Heart right ventricle (tissue), 16 donors: ENCODE results near the gene TEKT2. TPM values are rescaled to one million over a fixed set of nuclear protein-coding genes. Genes with fewer than 3 reads are reported as not detected.

Source experiments
- ATAC-seq, 8 donors: fragments of 200-7000 bp; cut with Tn5 transposase; one replicate each; pipeline ENCODE4 v1.9.1; 2020; ENCODE audit warnings: mild to moderate bottlenecking in 8 of 8, moderate library complexity in 8 of 8, moderate number of reproducible peaks in 1 of 8
- DNase-seq, 2 donors: peaks; one replicate each; pipeline ENCODE4 v3.0.0-alpha.2; 2020
- H3K27ac ChIP-seq, 10 donors: fragments of 200-600 bp; sonication (generic) in 2 of 10; one replicate each; pipeline versions ENCODE4 v1.5.0 to v1.8.0; 2020 to 2022; ENCODE audit warnings: mild to moderate bottlenecking in 3 of 10
- H3K27me3 ChIP-seq, 7 donors: fragments of 200-600 bp; one replicate each; pipeline ENCODE4 v1.8.0; 2021 to 2022; ENCODE audit warnings: mild to moderate bottlenecking in 2 of 7
- H3K36me3 ChIP-seq, 9 donors: fragments of 200-600 bp; sonication (generic) in 1 of 9; one replicate each; pipeline versions ENCODE4 v1.5.0 to v1.8.0; 2020 to 2022; ENCODE audit warnings: mild to moderate bottlenecking in 2 of 9
- H3K4me1 ChIP-seq, 9 donors: fragments of 200-600 bp; sonication (generic) in 1 of 9; one replicate each; pipeline versions ENCODE4 v1.5.0 to v1.8.0; 2020 to 2022; ENCODE audit warnings: mild to moderate bottlenecking in 4 of 9
- H3K4me3 ChIP-seq, 10 donors: fragments of 200-600 bp; sonication (generic) in 2 of 10; one replicate each; pipeline versions ENCODE4 v1.5.0 to v1.8.0; 2020 to 2022; ENCODE audit warnings: mild to moderate bottlenecking in 7 of 10, moderate library complexity in 2 of 10
- H3K9me3 ChIP-seq, 11 donors: fragments of 200-600 bp in 10 of 11; sonication (generic) in 2 of 11; one replicate each; pipeline versions ENCODE4 v1.5.0 to v1.8.0; 2013 to 2022; ENCODE audit warnings: mild to moderate bottlenecking in 2 of 11, control low read depth in 1 of 11, moderate library complexity in 1 of 11
- CTCF ChIP-seq, 9 donors: fragments of 200-600 bp; sonication (generic) in 2 of 9; IDR thresholded peaks; one replicate each; pipeline versions ENCODE4 v1.5.0 to v1.8.0; 2021 to 2022; ENCODE audit warnings: antibody characterized with exemption in 9 of 9, mild to moderate bottlenecking in 5 of 9, moderate library complexity in 1 of 9
- WGBS, 2 donors: extraction: QIAGEN DNeasy Blood & Tissue Kit; methylation state at CpG; one replicate each; pipeline ENCODE4 v1.1.7; 2013; ENCODE audit warnings: inconsistent platforms in 1 of 2; 5-methylcytosine and 5-hydroxymethylcytosine counted together
- intact Hi-C, 10 donors: fragments of 100-400 bp; cut with DNase I; formaldehyde crosslinking; loops; one replicate each; pipeline versions ENCODE4 v1.11.1 to v1.14.2; 2022
- polyA plus RNA-seq, 2 donors: library from polyadenylated mRNA; stranded (reverse); fragments of 200-250 nt; gene quantifications; one replicate each; pipeline ENCODE4 v1.2.3, GENCODE V29; 2013
- total RNA-seq, 10 donors: library from RNA; stranded (reverse); fragmentation: NEBNext Ultra II Directional in 3 of 10; extraction: Animal tissue kit (Norgen Biotek cat#: 25700) in 3 of 10; gene quantifications; one replicate each; pipeline versions ENCODE4 v1.2.1 to v1.2.4, GENCODE V29; 2021 to 2023
- donor health status: Arrhythmogenic right ventricular cardiomyopathy.
- donor health status: ischemic (EF 13 %, LVEDD 7.1; RV severe dilation, severe dysfunction).
- donor health status: healthy with polysubstance abuse.
- donor health status: DM: no; HTN: yes; CAD: no.
- donor health status: DM: no; HTN: no; CAD: no.
- donor health status: ischemic (EF 25% LVEDD 6.9; RV normal size, moderate dysfunction).
- donor health status: ischemic (EF 25% LVEDD 5.7; RV mildly dilated, moderate dysfunction).
- donor health status: healthy.
- donor health status: DM: yes; HTN: yes; CAD: no.
- donor health status: Ischemic cardiomyopathy.
- donor health status: ischemic (EF 35%, LVEDD 5.7; RV mildly dilated, moderate dysfunction).
- donor health status: nonischemic (EF 11% LVEDD 7.7; RV severe dilation, severe dysfunction).
- donor health status: DM: yes; HTN: yes; CAD: no.
- donor health status: PGD.
- donor health status: ischemic (EF 29% LVEDD 5.4; RV normal size, mild dysfunction).
- donor health status: nonischemic (EF 23%, LVEDD 6.1; RV moderate dilation, normal function).

Gene TEKT2
- total and polyA plus RNA-seq, 12 donors, result 0.06 TPM; not detected in 11

GRCh38 chr1:36080801-36081200 lies 3.1 kb upstream of the TEKT2 start:
- no peak for ATAC-seq
- H3K9me3 ChIP-seq, result no peaks in the 10 kb centered on the region
- H3K4me1 ChIP-seq, result peaks cover 0 to 15% (median 11%) of the 10 kb centered on the region in 9 donors
- WGBS, 2 donors, result 73 to 75% methylated on average over 6 of the region's 6 CpGs
- H3K4me3 ChIP-seq, result no peak overlapping the region
- H3K27me3 ChIP-seq, result peaks cover under 1 to 32% (median 21%) of the 10 kb centered on the region in 7 donors
- H3K36me3 ChIP-seq, result no peaks in the 10 kb centered on the region
- TF ChIP-seq CTCF (IDR thresholded peaks at IDR 0.05), result no peak
- no peak for DNase-seq
- intact Hi-C loops, result loop anchor here in 3 of 10 donors (10.0 kb wide), 2 partner anchors 146 to 196 kb away; partner anchors contain the start of genes AGO1 (in 2 of the 3) and AGO3 (in 1 of the 3)
- H3K27ac ChIP-seq, result no peak overlapping the region

GRCh38 chr1:36081926-36082485 lies 1.9 kb upstream of the TEKT2 start:
- ATAC-seq (no peak), DNase-seq (no peak)
- TF ChIP-seq CTCF (IDR thresholded peaks at IDR 0.05), result no peak
- intact Hi-C loops, result loop anchor here in 3 of 10 donors (10.0 kb wide), 2 partner anchors 147 to 197 kb away; partner anchors contain the start of genes AGO1 (in 2 of the 3) and AGO3 (in 1 of the 3)
- WGBS, 2 donors, result 76 to 82% methylated on average over 3 of the region's 3 CpGs
- peaks cover 4 to 35% (median 23%) of the 10 kb centered on the region in 7 donors for H3K27me3 ChIP-seq
- no peak overlapping the region for H3K27ac ChIP-seq
- H3K4me3 ChIP-seq, result no peak overlapping the region
- H3K4me1 ChIP-seq, result peaks cover 0 to 15% (median 11%) of the 10 kb centered on the region in 9 donors
- H3K36me3 ChIP-seq, result no peaks in the 10 kb centered on the region
- H3K9me3 ChIP-seq, result no peaks in the 10 kb centered on the region

- Histone ChIP-seq H3K9me3 (no peaks in the 10 kb centered on the region), H3K4me1 (peaks cover 0 to 18% (median 15%) of the 10 kb centered on the region in 9 donors), H3K27ac (no peak overlapping the region), H3K27me3 (peaks cover 4 to 35% (median 23%) of the 10 kb centered on the region in 7 donors), H3K36me3 (no peaks in the 10 kb centered on the region), H3K4me3 (no peak overlapping the region)
- ATAC-seq (no peak), DNase-seq (no peak)
- 88 to 92% methylated on average over 13 of the region's 13 CpGs for WGBS, 2 donors
- TF ChIP-seq CTCF (IDR thresholded peaks at IDR 0.05), result no peak
- intact Hi-C loops, result loop anchor here in 3 of 10 donors (10.0 kb wide), 2 partner anchors 148 to 198 kb away; partner anchors contain the start of genes AGO1 (in 2 of the 3) and AGO3 (in 1 of the 3)
These were observed 675 bp upstream of the TEKT2 start for GRCh38 chr1:36083219-36083618.

GRCh38 chr1:36084497-36085115 lies 712 bp downstream of the TEKT2 start:
- intact Hi-C loops, result loop anchor here in 4 of 10 donors (5.0 to 10.0 kb wide), 3 partner anchors 150 to 227 kb away; partner anchors contain the start of genes AGO1 (in 2 of the 4) and AGO3 (in 1 of the 4)
- Histone ChIP-seq H3K27ac (no peak overlapping the region), H3K4me3 (peak overlapping the region in 9 of 10 donors; percentile 27 to 55 (median 52)), H3K27me3 (peaks cover 4 to 35% (median 23%) of the 10 kb centered on the region in 7 donors), H3K36me3 (no peaks in the 10 kb centered on the region), H3K9me3 (no peaks in the 10 kb centered on the region), H3K4me1 (peaks cover 0 to 29% (median 22%) of the 10 kb centered on the region in 9 donors)
- TF ChIP-seq CTCF (IDR thresholded peaks at IDR 0.05), result no peak
- WGBS, 2 donors, result 47 to 52% methylated on average over 19 of the region's 19 CpGs
- DNase-seq (no peak), ATAC-seq (no peak)
